H9 (cell line): Measurements from ENCODE around the gene CYBC1. TPM values are rescaled to one million over a fixed set of nuclear protein-coding genes. Genes with fewer than 3 reads are reported as not detected.

Source experiments
- DNase-seq: peaks from one replicate; pipeline ENCODE4 v3.0.0-alpha.2; 2017
- H2AFZ ChIP-seq: one replicate; pipeline ENCODE4 v1.6.1; 2013; ENCODE audit warnings: mild to moderate bottlenecking, low read length, control low read depth, moderate library complexity
- H2AK5ac ChIP-seq: 2 replicates; pipeline ENCODE4 v1.6.1; 2013; ENCODE audit warnings: low read length, control low read depth, mixed read lengths; ENCODE audit not compliant: insufficient read length
- H2BK120ac ChIP-seq: one replicate; pipeline ENCODE4 v1.6.1; 2013; ENCODE audit warnings: low read depth, mild to moderate bottlenecking, low read length, control low read depth, inconsistent platforms; ENCODE audit not compliant: poor library complexity, severe bottlenecking
- H2BK12ac ChIP-seq: 2 replicates; pipeline ENCODE4 v1.6.1; 2013; ENCODE audit warnings: low read length, control low read depth, mixed read lengths, low read depth; ENCODE audit not compliant: insufficient read length
- H2BK15ac ChIP-seq: 2 replicates; pipeline ENCODE4 v1.6.1; 2013; ENCODE audit warnings: low read depth, low read length, control low read depth
- H2BK20ac ChIP-seq: one replicate; pipeline ENCODE4 v1.6.1; 2013; ENCODE audit warnings: low read depth, mild to moderate bottlenecking, low read length, control low read depth, inconsistent platforms; ENCODE audit not compliant: poor library complexity, severe bottlenecking
- H2BK5ac ChIP-seq: 2 replicates; pipeline ENCODE4 v1.6.1; 2013; ENCODE audit warnings: low read length, control low read depth, mixed read lengths; ENCODE audit not compliant: insufficient read length
- H3K14ac ChIP-seq: 2 replicates; pipeline ENCODE4 v1.6.1; 2013; ENCODE audit warnings: low read length, control low read depth; ENCODE audit not compliant: insufficient read depth
- H3K18ac ChIP-seq: 2 replicates; pipeline ENCODE4 v1.6.1; 2013; ENCODE audit warnings: low read depth, mild to moderate bottlenecking, mixed read lengths, low read length, control low read depth; ENCODE audit not compliant: insufficient read length
- H3K23ac ChIP-seq: 2 replicates; pipeline ENCODE4 v1.6.1; 2013; ENCODE audit warnings: low read length, control low read depth, mixed read lengths, low read depth; ENCODE audit not compliant: insufficient read length
- H3K23me2 ChIP-seq: 2 replicates; pipeline ENCODE4 v1.6.1; 2013; ENCODE audit warnings: low read depth, mild to moderate bottlenecking, mixed read lengths, low read length, control low read depth; ENCODE audit not compliant: insufficient read length, poor library complexity, severe bottlenecking
- H3K27ac ChIP-seq: 2 replicates; pipeline ENCODE4 v1.5.1; 2013; ENCODE audit warnings: low read length, control low read depth, mixed read lengths, low read depth; ENCODE audit not compliant: insufficient read length
- H3K27me3 ChIP-seq: 2 replicates; pipeline ENCODE4 v1.6.1; 2013; ENCODE audit warnings: low read length, control low read depth, inconsistent platforms; ENCODE audit not compliant: insufficient read depth
- H3K4ac ChIP-seq: 2 replicates; pipeline ENCODE4 v1.6.1; 2013; ENCODE audit warnings: low read depth, mild to moderate bottlenecking, control low read depth, inconsistent platforms, low read length, moderate library complexity
- H3K4me1 ChIP-seq: 2 replicates; pipeline ENCODE4 v1.6.1; 2013; ENCODE audit warnings: low read length, control low read depth, inconsistent platforms; ENCODE audit not compliant: insufficient read depth
- H3K4me2 ChIP-seq: 2 replicates; pipeline ENCODE4 v1.6.1; 2013; ENCODE audit warnings: low read length, control low read depth, mixed read lengths; ENCODE audit not compliant: insufficient read length, insufficient read depth
- H3K56ac ChIP-seq: 2 replicates; pipeline ENCODE4 v1.6.1; 2013; ENCODE audit warnings: low read depth, mild to moderate bottlenecking, mixed read lengths, low read length, control low read depth; ENCODE audit not compliant: insufficient read length
- H3K79me1 ChIP-seq: 2 replicates; pipeline ENCODE4 v1.6.1; 2013; ENCODE audit warnings: low read depth, mild to moderate bottlenecking, moderate library complexity, low read length, control low read depth, inconsistent platforms; ENCODE audit not compliant: insufficient read depth, poor library complexity, severe bottlenecking
- H3K79me2 ChIP-seq: 2 replicates; pipeline ENCODE4 v1.6.1; 2013; ENCODE audit warnings: low read length, control low read depth, inconsistent platforms; ENCODE audit not compliant: insufficient read depth
- H3K9ac ChIP-seq: 2 replicates; pipeline ENCODE4 v1.6.1; 2013; ENCODE audit warnings: low read length, control low read depth, mixed read lengths; ENCODE audit not compliant: insufficient read length; ENCODE audit errors: extremely low read depth
- H3K9me3 ChIP-seq: one replicate; pipeline ENCODE4 v1.6.1; 2013; ENCODE audit warnings: low read depth, low read length, inconsistent platforms; ENCODE audit not compliant: control insufficient read depth
- H3T11ph ChIP-seq: one replicate; pipeline ENCODE4 v1.6.1; 2013; ENCODE audit warnings: mild to moderate bottlenecking, low read length, control low read depth, inconsistent platforms
- H4K20me1 ChIP-seq: one replicate; pipeline ENCODE4 v1.6.1; 2013; ENCODE audit not compliant: control insufficient read depth, insufficient read length, insufficient read depth
- H4K5ac ChIP-seq: 2 replicates; pipeline ENCODE4 v1.6.1; 2013; ENCODE audit warnings: low read depth, mild to moderate bottlenecking, mixed read lengths, low read length, control low read depth; ENCODE audit not compliant: insufficient read length
- H4K8ac ChIP-seq: replicated peaks from 2 replicates; pipeline ENCODE4 v1.6.1; 2013; ENCODE audit warnings: low read length, control low read depth, mixed read lengths, low read depth; ENCODE audit not compliant: insufficient read length
- H4K91ac ChIP-seq: 2 replicates; pipeline ENCODE4 v1.6.1; 2013; ENCODE audit warnings: low read depth, mild to moderate bottlenecking, moderate library complexity, mixed read lengths, low read length, control low read depth; ENCODE audit not compliant: insufficient read length
- H3K27ac Mint-ChIP-seq, 3 experiments: 2 replicates in 2 of 3; 3 replicates in 1 of 3; pipeline ENCODE4 v1.8.0; 2020 to 2021; ENCODE audit warnings: mixed read lengths in 3 of 3, mild to moderate bottlenecking in 1 of 3, moderate library complexity in 1 of 3
- H3K27me3 Mint-ChIP-seq: 2 replicates; pipeline ENCODE4 v1.8.0; 2021; ENCODE audit warnings: low read depth, mild to moderate bottlenecking, moderate library complexity, mixed read lengths
- H3K36me3 Mint-ChIP-seq, 3 experiments: 2 replicates in 2 of 3; 3 replicates in 1 of 3; pipeline ENCODE4 v1.8.0; 2020 to 2021; ENCODE audit warnings: low read depth in 3 of 3, mixed read lengths in 3 of 3; ENCODE audit not compliant: insufficient read depth in 1 of 3
- H3K4me1 Mint-ChIP-seq, 2 experiments: 2 replicates each; pipeline ENCODE4 v1.8.0; 2020; ENCODE audit warnings: mixed read lengths in 2 of 2
- H3K4me3 Mint-ChIP-seq, 2 experiments: 2 replicates in 1 of 2; 3 replicates in 1 of 2; pipeline ENCODE4 v1.8.0; 2020 to 2021; ENCODE audit warnings: mild to moderate bottlenecking in 2 of 2, mixed read lengths in 2 of 2, moderate library complexity in 1 of 2
- H3K9me3 Mint-ChIP-seq, 2 experiments: 2 replicates in 1 of 2; 3 replicates in 1 of 2; pipeline ENCODE4 v1.8.0; 2020; ENCODE audit warnings: mild to moderate bottlenecking in 2 of 2, mixed read lengths in 2 of 2, moderate library complexity in 1 of 2
- WGBS: extraction: QIAGEN DNeasy Blood & Tissue Kit; methylation state at CpG from one replicate; pipeline ENCODE4 v1.1.7; 2013; ENCODE audit warnings: missing lambda C conversion rate, low lambda C conversion rate, mixed read lengths; ENCODE audit not compliant: insufficient read length; ENCODE audit errors: extremely low coverage; 5-methylcytosine and 5-hydroxymethylcytosine counted together
- total RNA-seq: library from RNA; stranded (reverse); gene quantifications from 2 replicates; pipeline ENCODE4 v1.2.1, GENCODE V29; 2021
- TF ChIP-seq, protein P1 (sequence below): fragments of 200-600 bp; sonication (generic); conservative IDR thresholded peaks from 3 replicates; pipeline ENCODE4 v1.8.0; 2021; ENCODE audit warnings: antibody characterized with exemption, mild to moderate bottlenecking

The CYBC1 gene
- total RNA-seq, 1 experiment from 2014 or later = 81.7 TPM

DNA sequence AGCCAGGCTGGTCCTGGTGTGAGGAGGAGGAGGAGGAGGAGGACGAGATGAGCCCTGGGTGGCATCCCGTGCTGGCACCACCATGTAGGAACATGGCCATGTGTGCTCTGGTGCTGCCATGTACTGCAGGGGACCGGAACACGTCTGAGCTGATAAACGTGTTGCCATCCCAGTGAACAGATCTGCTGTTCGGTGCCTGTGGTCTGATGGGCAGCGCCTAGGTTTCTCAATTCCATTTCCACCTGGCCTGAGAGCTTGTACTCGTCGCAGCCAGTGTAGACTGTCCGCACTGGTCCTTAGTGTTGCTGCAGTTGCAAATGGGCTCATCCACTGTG lies 40.6 kb upstream of the CYBC1 start:
- no peak overlapping the region for H4K5ac ChIP-seq
- no CpG with 5 or more reads among the region's 10 CpGs for WGBS
- Mint-ChIP-seq H3K36me3 (peaks cover 8 to 31% (median 25%) of the 10 kb centered on the region in 3 experiments), H3K4me1 (peaks cover 8 to 15% of the 10 kb centered on the region in 2 experiments), H3K27me3 (peaks cover 7% of the 10 kb centered on the region), H3K27ac (no peak overlapping the region), H3K9me3 (peaks cover 0 to 2% of the 10 kb centered on the region in 2 experiments; a peak in 1 of 5 replicates), H3K4me3 (no peak overlapping the region)
- no peak overlapping the region for H3K27ac ChIP-seq
- no peak overlapping the region for H2AFZ ChIP-seq
- H3K14ac ChIP-seq = no peak overlapping the region; the same call in 1 of the 2 replicates
- no peak overlapping the region for H3K56ac ChIP-seq
- H3K27me3 ChIP-seq = no peaks in the 10 kb centered on the region; the same call in 1 of the 2 replicates
- no peak overlapping the region for H2AK5ac ChIP-seq
- H3K4ac ChIP-seq = no peak overlapping the region
- H3K9ac ChIP-seq = no peak overlapping the region
- H4K20me1 ChIP-seq = peaks cover 3% of the 10 kb centered on the region
- H3K23ac ChIP-seq = no peak overlapping the region
- no peak for DNase-seq
- no peaks in the 10 kb centered on the region for H3K9me3 ChIP-seq
- H2BK120ac ChIP-seq = no peak overlapping the region
- H3K79me1 ChIP-seq = no peaks in the 10 kb centered on the region
- H2BK5ac ChIP-seq = no peak overlapping the region
- TF ChIP-seq, protein P1, sequence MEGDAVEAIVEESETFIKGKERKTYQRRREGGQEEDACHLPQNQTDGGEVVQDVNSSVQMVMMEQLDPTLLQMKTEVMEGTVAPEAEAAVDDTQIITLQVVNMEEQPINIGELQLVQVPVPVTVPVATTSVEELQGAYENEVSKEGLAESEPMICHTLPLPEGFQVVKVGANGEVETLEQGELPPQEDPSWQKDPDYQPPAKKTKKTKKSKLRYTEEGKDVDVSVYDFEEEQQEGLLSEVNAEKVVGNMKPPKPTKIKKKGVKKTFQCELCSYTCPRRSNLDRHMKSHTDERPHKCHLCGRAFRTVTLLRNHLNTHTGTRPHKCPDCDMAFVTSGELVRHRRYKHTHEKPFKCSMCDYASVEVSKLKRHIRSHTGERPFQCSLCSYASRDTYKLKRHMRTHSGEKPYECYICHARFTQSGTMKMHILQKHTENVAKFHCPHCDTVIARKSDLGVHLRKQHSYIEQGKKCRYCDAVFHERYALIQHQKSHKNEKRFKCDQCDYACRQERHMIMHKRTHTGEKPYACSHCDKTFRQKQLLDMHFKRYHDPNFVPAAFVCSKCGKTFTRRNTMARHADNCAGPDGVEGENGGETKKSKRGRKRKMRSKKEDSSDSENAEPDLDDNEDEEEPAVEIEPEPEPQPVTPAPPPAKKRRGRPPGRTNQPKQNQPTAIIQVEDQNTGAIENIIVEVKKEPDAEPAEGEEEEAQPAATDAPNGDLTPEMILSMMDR = no peak
- no peak overlapping the region for H3T11ph ChIP-seq
- H2BK20ac ChIP-seq = no peak overlapping the region
- H3K18ac ChIP-seq = no peak overlapping the region
- H4K8ac ChIP-seq = no peak overlapping the region
- H4K91ac ChIP-seq = no peak overlapping the region
- H2BK12ac ChIP-seq = no peak overlapping the region
- no peak overlapping the region for H3K4me2 ChIP-seq
- H3K4me1 ChIP-seq = no peaks in the 10 kb centered on the region
- no peak overlapping the region for H2BK15ac ChIP-seq
- H3K23me2 ChIP-seq = no peaks in the 10 kb centered on the region
- H3K79me2 ChIP-seq = no peaks in the 10 kb centered on the region
